ENCODE results near the gene PRRX1. TPM values are rescaled to one million over a fixed set of nuclear protein-coding genes. Genes with fewer than 3 reads are reported as not detected.

The PRRX1 gene
- total RNA-seq, 3 donors from 2014 or later = 2.1 to 4.4 (median 3.9) TPM

DNA sequence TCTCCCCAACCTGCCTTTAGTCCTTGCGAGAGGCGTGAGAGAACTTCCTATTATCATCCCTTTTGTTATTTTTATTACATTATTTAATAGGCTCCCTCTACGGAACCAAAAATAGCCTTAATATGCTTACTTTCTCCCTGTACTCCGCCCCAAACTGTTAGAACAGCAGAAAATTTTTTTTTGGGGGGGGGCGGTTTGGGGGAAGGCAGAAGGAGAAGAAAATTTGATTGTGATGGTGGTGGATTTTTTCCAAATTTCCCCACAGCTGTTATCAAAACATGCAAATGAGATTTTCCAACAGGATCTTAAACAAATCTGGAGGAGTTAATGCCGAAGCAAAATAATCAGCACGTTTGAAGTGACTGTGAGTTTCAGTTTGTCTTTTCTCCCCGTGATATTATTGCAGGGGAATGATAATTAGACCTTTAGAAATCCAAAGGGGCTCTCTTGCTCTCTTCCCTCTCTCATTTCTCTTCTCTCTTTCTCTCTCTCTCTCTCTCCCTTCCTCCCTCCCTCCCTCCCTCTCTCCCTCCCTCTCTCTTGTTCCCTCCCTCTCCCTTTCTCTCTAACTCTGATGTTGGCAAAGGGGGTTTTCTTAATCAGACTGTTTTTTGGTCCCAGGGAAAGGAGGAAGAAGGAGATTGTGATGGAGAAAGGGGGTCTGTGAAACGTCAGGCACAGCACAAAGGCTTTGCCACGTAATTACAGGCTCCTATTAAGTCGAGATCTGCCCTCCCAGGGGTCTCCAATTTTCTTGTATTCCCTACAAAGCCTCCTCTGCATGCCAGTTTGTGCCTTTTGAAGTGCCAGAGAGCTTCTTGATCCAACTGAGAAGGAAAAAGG is 1.1 kb upstream of the PRRX1 start:
- no peak for ATAC-seq
- TF ChIP-seq, protein P1, sequence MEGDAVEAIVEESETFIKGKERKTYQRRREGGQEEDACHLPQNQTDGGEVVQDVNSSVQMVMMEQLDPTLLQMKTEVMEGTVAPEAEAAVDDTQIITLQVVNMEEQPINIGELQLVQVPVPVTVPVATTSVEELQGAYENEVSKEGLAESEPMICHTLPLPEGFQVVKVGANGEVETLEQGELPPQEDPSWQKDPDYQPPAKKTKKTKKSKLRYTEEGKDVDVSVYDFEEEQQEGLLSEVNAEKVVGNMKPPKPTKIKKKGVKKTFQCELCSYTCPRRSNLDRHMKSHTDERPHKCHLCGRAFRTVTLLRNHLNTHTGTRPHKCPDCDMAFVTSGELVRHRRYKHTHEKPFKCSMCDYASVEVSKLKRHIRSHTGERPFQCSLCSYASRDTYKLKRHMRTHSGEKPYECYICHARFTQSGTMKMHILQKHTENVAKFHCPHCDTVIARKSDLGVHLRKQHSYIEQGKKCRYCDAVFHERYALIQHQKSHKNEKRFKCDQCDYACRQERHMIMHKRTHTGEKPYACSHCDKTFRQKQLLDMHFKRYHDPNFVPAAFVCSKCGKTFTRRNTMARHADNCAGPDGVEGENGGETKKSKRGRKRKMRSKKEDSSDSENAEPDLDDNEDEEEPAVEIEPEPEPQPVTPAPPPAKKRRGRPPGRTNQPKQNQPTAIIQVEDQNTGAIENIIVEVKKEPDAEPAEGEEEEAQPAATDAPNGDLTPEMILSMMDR (IDR thresholded peaks at IDR 0.05) = no peak
- Histone ChIP-seq H3K4me1 (ENCODE audit: low read depth) (peaks cover 12% of the 10 kb centered on the region), H3K9me3 (no peaks in the 10 kb centered on the region), H3K36me3 (ENCODE audit: low read depth) (no peaks in the 10 kb centered on the region), H3K4me3 (no peak overlapping the region)
- intact Hi-C loops (cut with DNase I, micrococcal nuclease) = no loop called here
- DNase-seq = no peak

- Histone ChIP-seq H3K9me3 (no peaks in the 10 kb centered on the region), H3K36me3 (ENCODE audit: low read depth) (no peaks in the 10 kb centered on the region), H3K4me3 (no peak overlapping the region), H3K4me1 (ENCODE audit: low read depth) (peaks cover 16% of the 10 kb centered on the region)
- TF ChIP-seq, protein P1 (IDR thresholded peaks at IDR 0.05) = no peak
- intact Hi-C loops (cut with DNase I, micrococcal nuclease) = no loop called here
- DNase-seq = no peak
- no peak for ATAC-seq
These were observed 383 bp upstream of the PRRX1 start for GRCh38 chr1:170663404-170664092.

GRCh38 chr1:170664828-170665612 is 1.1 kb downstream of the PRRX1 start:
- ATAC-seq (peak; percentile 75), DNase-seq (peak; percentile 25 to 56 (median 45))
- H3K4me1 ChIP-seq (ENCODE audit: low read depth) = peaks cover 16% of the 10 kb centered on the region
- intact Hi-C loops (cut with DNase I, micrococcal nuclease) = no loop called here
- TF ChIP-seq, protein P1 (IDR thresholded peaks at IDR 0.05) = no peak
- H3K36me3 ChIP-seq (ENCODE audit: low read depth) = no peaks in the 10 kb centered on the region
- H3K4me3 ChIP-seq = no peak overlapping the region
- H3K9me3 ChIP-seq = no peaks in the 10 kb centered on the region

- no peak for ATAC-seq
- peaks cover 16% of the 10 kb centered on the region for H3K4me1 ChIP-seq (ENCODE audit: low read depth)
These were observed 1.7 kb downstream of the PRRX1 start for GRCh38 chr1:170665629-170666028.

More at GRCh38 chr1:170665629-170666028, 1.7 kb downstream of the PRRX1 start:
- Histone ChIP-seq H3K36me3 (ENCODE audit: low read depth) (no peaks in the 10 kb centered on the region), H3K9me3 (no peaks in the 10 kb centered on the region), H3K4me3 (no peak overlapping the region)
- intact Hi-C loops (cut with DNase I, micrococcal nuclease) = no loop called here
- no peak for DNase-seq
- TF ChIP-seq, protein P1 (IDR thresholded peaks at IDR 0.05) = no peak

All from mucosa of descending colon (tissue), 3 donors.